C1 segment of cervical spinal cord (tissue), 14 donors: ENCODE data around the gene PCCB.
A peak's percentile ranks its signal among the peaks of the same experiment; 100 is the strongest.
"Not testable (repeated sequence)": the region's sequence is repeated elsewhere in the genome, so short reads cannot be mapped to it uniquely, and the experiment has no call there.

ENCODE experiments used
- DNase-seq, 14 donors: peaks; one replicate each; lab custom pipeline; 2025; lab: John Stamatoyannopoulos, UW

PCCB gene

GRCh38 chr3:136262559-136262958 lies 12.4 kb downstream of the PCCB start:
- DNase-seq: peak in 1 of 14 donors; percentile 6

GRCh38 chr3:136263251-136263650 lies 13.1 kb downstream of the PCCB start:
- no peak for DNase-seq

GRCh38 chr3:136266468-136267125 lies 16.5 kb downstream of the PCCB start:
- DNase-seq: not testable (repeated sequence)

GRCh38 chr3:136267235-136267634 lies 17.1 kb downstream of the PCCB start:
- DNase-seq: no peak

GRCh38 chr3:136270179-136270578 lies 20.0 kb downstream of the PCCB start:
- DNase-seq: no peak

GRCh38 chr3:136271626-136272025 lies 21.5 kb downstream of the PCCB start:
- DNase-seq: not testable (repeated sequence)

GRCh38 chr3:136276049-136276755 lies 26.1 kb downstream of the PCCB start:
- no peak for DNase-seq

GRCh38 chr3:136277115-136277514 lies 27.0 kb downstream of the PCCB start:
- peak in 1 of 14 donors; percentile 13 for DNase-seq

GRCh38 chr3:136277634-136278033 lies 27.5 kb downstream of the PCCB start:
- peak in 1 of 14 donors; percentile 74 for DNase-seq

- DNase-seq: no peak
These were observed 29.0 kb downstream of the PCCB start for GRCh38 chr3:136279092-136279491.

GRCh38 chr3:136280961-136281360 lies 30.8 kb downstream of the PCCB start:
- no peak for DNase-seq

GRCh38 chr3:136281966-136282520 lies 31.9 kb downstream of the PCCB start:
- DNase-seq: no peak

GRCh38 chr3:136283627-136284026 lies 33.5 kb downstream of the PCCB start:
- DNase-seq: no peak

GRCh38 chr3:136291302-136291701 lies 41.2 kb downstream of the PCCB start:
- DNase-seq: no peak

- no peak for DNase-seq
These were observed 42.4 kb downstream of the PCCB start for GRCh38 chr3:136292500-136292899.

GRCh38 chr3:136293279-136293678 lies 43.1 kb downstream of the PCCB start:
- no peak for DNase-seq

GRCh38 chr3:136294176-136294575 lies 44.0 kb downstream of the PCCB start:
- DNase-seq: no peak

- DNase-seq: no peak
These were observed 46.8 kb downstream of the PCCB start for GRCh38 chr3:136296960-136297359.

GRCh38 chr3:136297826-136298225 lies 47.7 kb downstream of the PCCB start:
- DNase-seq: no peak

GRCh38 chr3:136300444-136300843 lies 50.3 kb downstream of the PCCB start:
- no peak for DNase-seq

GRCh38 chr3:136305879-136306278 lies 55.7 kb downstream of the PCCB start:
- DNase-seq: no peak

GRCh38 chr3:136311261-136311660 lies 61.1 kb downstream of the PCCB start:
- DNase-seq: no peak

GRCh38 chr3:136311968-136312367 lies 61.8 kb downstream of the PCCB start:
- DNase-seq: no peak
